Measurements from ENCODE around the gene PLAGL1.
"Not testable (repeated sequence)": the region's sequence is repeated elsewhere in the genome, so short reads cannot be mapped to it uniquely, and the experiment has no call there.

PLAGL1 gene

GRCh38 chr6:144009628-144010027 is 1.6 kb upstream of the PLAGL1 start:
- not testable (repeated sequence) for DNase-seq (ENCODE audit: low read depth)

DNA sequence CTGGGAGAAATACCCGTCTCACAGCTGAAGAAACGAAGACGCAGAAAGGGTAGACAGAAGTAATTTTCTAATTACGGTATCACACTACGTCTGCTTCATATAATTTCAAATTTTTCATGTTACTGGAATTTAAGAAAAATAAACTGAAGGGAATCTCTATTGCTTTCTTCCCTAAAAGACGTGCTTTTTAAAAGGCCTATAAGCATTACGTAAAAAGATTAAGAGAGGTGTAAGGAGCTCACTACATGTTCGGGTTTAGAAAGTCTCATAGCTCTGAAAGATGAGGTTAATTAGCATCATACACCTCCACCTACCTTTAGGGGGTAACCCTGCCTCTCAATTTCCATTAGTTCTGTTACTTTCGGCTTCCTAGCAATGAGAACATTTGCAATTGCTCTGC is 787 bp upstream of the PLAGL1 start:
- no peak for DNase-seq (ENCODE audit: low read depth)

DNA sequence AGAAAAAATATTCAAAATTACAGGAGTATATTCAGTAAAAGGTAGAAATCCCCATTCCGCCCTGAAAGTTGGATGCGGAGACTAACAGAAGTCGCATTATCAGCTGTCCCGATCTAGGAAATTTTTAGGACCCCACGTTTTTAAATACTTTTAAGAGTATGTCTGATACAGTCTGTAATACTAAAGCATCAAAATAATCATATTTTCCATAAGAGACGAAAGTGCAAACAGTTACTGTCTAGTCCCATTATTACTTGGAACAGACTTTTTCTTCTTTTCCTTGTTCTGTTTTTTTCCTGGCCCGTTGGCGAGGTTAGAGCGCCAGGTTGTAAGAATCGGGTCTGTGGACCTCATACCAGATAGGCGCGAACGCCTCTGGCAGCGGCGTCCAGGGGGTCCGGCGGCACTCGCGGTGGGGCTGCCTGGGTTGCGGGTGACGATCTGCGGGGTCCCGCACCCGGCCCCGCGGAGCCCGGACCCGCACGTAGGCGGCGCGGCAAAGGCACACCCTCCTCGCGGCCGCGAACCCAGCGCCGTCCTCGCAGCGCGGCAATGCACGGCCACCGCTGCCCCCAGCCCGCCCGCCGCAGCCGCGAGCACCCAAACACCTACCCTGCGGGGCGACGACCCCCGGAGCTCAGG is 460 bp downstream of the PLAGL1 start:
- no peak for DNase-seq (ENCODE audit: low read depth)

- no peak for DNase-seq (ENCODE audit: low read depth)
These were observed 1.2 kb downstream of the PLAGL1 start for GRCh38 chr6:144006736-144007477.

DNA sequence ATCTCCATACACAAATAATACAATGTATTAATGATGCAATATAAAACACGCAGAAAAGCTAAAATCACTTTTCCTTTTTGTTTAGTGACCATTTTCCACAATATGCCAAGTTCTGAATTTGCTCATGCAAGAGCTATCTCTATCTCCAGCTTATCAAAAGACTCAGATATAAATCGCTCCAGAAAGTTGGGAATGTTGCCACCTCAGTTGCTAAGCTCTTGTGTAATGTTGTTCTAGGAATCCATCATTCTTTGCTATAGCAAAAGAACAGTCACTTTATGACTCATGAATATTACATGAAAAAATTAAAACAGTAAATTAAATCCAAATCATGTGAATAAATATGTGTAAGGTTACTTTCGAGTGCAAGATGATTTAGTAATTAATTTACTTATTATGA is 8.7 kb downstream of the PLAGL1 start:
- DNase-seq (ENCODE audit: low read depth) = no peak

- DNase-seq (ENCODE audit: low read depth) = no peak
These were observed 9.4 kb downstream of the PLAGL1 start for GRCh38 chr6:143998686-143999085.

DNA sequence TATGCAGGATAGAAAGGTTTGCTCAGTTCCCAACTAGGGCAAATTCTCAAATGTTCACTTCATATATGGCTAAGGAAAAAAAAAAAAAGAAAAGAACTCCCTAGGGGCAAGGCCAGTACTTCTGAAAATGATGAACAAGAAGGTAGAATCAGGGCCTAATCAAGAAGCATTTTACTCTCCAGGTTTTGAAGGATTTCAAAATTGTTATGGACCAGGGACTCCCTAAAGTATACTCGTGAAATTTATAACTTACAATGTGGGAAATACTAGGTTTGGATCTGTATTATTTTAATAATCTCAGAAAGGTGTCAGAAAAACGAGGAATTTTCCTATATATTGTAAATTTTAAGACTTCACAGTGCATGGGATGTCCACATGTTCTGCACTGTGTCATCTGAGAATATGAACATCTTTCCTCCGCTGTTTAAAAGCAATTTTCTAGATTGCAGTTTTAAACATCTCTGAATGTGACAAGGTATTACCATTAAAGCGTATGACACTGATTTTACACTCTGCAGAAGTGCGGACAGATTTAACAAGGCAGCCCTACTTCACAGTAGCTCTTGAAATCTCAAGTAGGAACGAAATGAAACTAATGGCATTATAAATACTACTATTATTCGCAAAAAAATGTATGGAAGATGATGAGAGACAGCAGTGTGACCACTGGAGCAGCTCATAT is 14.0 kb downstream of the PLAGL1 start:
- DNase-seq (ENCODE audit: low read depth) = no peak

GRCh38 chr6:143992285-143992684 is 15.8 kb downstream of the PLAGL1 start:
- no peak for DNase-seq (ENCODE audit: low read depth)

DNA sequence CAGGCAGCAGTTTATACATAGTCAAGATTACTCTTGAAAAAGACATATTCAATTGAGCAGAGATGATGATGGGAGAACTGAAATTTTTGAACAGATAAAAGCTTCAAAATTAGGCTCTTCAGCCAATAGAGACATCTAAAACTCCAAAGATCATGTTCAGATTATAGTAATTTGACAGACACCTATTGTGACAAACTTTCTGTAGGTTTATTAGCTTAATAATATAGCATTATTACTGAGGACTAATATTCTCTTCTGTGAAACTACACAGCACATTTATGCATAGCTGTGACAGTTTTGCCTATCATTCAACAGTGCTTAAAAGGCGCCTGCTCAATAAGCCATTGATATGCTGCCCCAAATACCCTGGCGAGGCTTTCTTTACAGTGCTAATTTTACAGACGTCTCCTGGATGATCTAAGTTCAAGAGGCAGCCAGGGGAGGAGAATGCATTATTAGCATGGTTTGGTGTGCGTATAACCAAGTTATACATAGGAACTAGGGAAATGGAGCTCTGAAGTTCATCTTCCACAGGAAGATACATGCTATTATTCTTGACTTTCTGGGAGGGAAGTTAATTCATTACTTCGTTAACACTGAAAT is 21.5 kb downstream of the PLAGL1 start:
- no peak for DNase-seq (ENCODE audit: low read depth)

- no peak for DNase-seq (ENCODE audit: low read depth)
These were observed 23.4 kb downstream of the PLAGL1 start for GRCh38 chr6:143984666-143985065.

- DNase-seq (ENCODE audit: low read depth) = no peak
These were observed 25.1 kb downstream of the PLAGL1 start for GRCh38 chr6:143982968-143983367.

DNA sequence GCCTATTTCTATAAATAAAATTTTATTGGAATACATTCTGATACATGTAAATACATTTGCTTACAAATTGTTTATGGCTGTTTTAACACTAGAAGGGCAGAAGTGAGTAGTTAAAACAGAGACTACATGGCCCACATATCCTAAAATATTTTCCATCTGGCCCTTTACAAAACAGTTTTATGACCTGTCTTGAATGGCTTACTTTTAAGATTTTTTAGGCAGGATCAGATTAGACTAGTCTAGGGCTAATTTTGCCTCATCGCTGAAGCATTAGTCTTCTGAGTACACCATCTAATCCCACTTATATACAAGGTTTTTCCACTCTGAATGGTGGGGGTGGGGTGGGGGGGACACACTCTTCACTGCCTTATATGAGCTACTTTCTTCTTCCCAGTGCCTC is 27.1 kb downstream of the PLAGL1 start:
- no peak for DNase-seq (ENCODE audit: low read depth)

- DNase-seq (ENCODE audit: low read depth) = no peak
These were observed 31.2 kb downstream of the PLAGL1 start for GRCh38 chr6:143976806-143977349.

GRCh38 chr6:143974089-143974488 is 34.0 kb downstream of the PLAGL1 start:
- DNase-seq (ENCODE audit: low read depth) = no peak

DNA sequence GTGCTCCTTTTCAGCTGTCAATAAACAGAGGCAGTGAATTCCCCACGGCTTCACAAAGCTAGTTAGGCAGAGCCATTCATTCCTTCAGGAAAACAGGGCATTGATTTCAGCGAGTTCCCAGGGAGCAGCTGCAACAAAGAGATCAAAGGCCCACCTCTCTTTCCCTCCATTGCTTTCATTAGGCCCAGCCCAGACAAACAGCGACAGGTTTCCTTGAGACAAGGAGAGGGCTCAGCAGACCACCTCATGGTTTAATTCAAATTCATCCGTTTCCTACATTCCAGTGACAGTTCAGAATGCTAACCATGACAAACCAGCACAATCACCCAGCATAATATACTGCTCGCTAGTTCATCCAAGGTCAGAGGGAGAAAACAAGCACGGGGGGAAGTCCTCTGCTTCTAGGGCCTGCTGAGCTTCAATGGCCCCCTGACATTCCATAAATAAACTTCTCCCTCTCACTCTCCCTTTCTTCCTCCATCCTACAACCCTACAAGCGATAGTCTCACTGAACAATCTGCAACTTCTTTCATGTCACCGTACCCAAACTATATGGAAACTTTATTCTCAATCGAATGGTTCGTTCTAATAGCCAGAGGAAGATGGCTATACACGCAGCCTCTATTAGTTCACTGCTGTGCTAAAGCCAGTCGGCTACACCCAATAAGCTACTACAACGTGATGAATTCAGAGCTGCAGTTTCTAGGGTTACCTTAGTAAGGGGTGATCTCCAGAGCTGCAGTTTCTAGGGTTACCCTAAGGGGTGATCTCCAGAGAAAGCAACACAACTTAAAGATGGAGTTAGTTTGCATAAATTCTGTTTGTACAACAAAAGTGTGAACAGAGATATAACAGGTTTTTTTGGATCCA is 34.7 kb downstream of the PLAGL1 start:
- no peak for DNase-seq (ENCODE audit: low read depth)

DNA sequence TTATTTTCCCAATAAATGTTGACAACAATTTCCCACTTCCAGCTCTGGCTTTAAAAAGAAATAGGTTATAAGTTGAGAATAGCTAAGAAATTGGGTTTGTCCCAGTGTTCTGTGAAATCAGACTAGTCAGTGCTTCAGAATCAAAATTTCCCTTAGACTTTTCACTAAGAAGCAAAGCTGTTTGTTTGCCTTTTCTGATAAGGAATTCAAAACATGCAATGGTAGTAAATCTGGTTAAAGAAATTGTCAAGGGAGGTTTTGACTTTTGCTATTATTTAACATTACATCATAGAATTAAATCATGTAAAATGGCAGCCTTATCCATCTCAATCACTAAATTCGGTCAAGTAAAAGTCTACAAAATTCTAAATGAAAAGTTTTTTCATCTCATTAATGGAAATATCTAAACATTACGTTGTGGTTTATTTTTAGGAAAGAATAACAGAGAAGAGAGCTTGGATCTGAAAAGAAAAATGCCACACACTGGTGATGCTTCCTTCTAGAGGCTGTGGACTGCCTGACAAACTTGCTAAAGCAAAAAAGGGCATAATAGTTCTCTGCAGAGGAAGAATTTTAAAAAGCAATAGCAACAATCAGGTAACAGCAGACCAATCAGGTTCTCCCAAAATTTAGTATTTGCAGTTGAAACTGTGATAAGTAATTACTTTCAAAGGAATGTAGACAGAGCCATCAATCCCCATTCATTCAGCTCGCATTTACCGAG is 36.4 kb downstream of the PLAGL1 start:
- no peak for DNase-seq (ENCODE audit: low read depth)

GRCh38 chr6:143970456-143971218 is 37.4 kb downstream of the PLAGL1 start:
- no peak for DNase-seq (ENCODE audit: low read depth)

GRCh38 chr6:143969077-143969476 is 39.0 kb downstream of the PLAGL1 start:
- no peak for DNase-seq (ENCODE audit: low read depth)

GRCh38 chr6:143967706-143968376 is 40.2 kb downstream of the PLAGL1 start:
- no peak for DNase-seq (ENCODE audit: low read depth)

GRCh38 chr6:143966312-143966711 is 41.7 kb downstream of the PLAGL1 start:
- DNase-seq (ENCODE audit: low read depth) = no peak

All from stimulated activated CD8-positive, alpha-beta memory T cell treated with anti-CD3 and anti-CD28 coated beads, Interleukin-12 subunit alpha, Interleukin-12 subunit beta, amount 100 ng/mL, for 1 hour (primary cell).